Thoracic aorta (tissue), 2 donors: Measurements from ENCODE around the gene CCL15. TPM values are rescaled to one million over a fixed set of nuclear protein-coding genes. Genes with fewer than 3 reads are reported as not detected.

ENCODE experiments used
- ATAC-seq: fragments of 150-250 bp; one replicate; pipeline ENCODE4 v1.8.0; 2017; ENCODE audit warnings: low read depth; ENCODE audit not compliant: insufficient number of reproducible peaks, low FRiP score
- DNase-seq: peaks from one replicate; pipeline ENCODE4 v3.0.0-alpha.2; 2020; ENCODE audit warnings: low spot score
- H3K27ac ChIP-seq, 2 donors: fragments of 200-600 bp; sonication (generic); 1 replicate in 1 of 2; 2 replicates in 1 of 2; pipeline ENCODE4 v1.5.1; 2016; ENCODE audit warnings: mild to moderate bottlenecking in 2 of 2, moderate library complexity in 2 of 2
- H3K27me3 ChIP-seq: fragments of 200-600 bp; sonication (generic); replicated peaks from 2 replicates; pipeline ENCODE4 v1.6.0; 2016; ENCODE audit warnings: mild to moderate bottlenecking; ENCODE audit not compliant: insufficient read depth
- H3K36me3 ChIP-seq: fragments of 200-600 bp; sonication (generic); one replicate; pipeline ENCODE4 v1.5.1; 2016
- H3K4me1 ChIP-seq, 2 donors: fragments of 200-600 bp; sonication (generic); 1 replicate in 1 of 2; 2 replicates in 1 of 2; pipeline versions ENCODE4 v1.5.1 to v1.6.0; 2016; ENCODE audit warnings: low read depth in 2 of 2, mild to moderate bottlenecking in 1 of 2; ENCODE audit not compliant: control insufficient read depth in 1 of 2
- H3K4me3 ChIP-seq: fragments of 200-600 bp; sonication (generic); 2 replicates; pipeline ENCODE4 v1.5.1; 2016; ENCODE audit warnings: mild to moderate bottlenecking
- H3K9me3 ChIP-seq: fragments of 200-600 bp; sonication (generic); 2 replicates; pipeline ENCODE4 v1.5.1; 2016
- total RNA-seq, 2 donors: library from RNA; depleted of rRNA; stranded (reverse); fragments of >200 nt; gene quantifications; one replicate each; pipeline versions ENCODE4 v1.1.0 to v1.2.3, GENCODE V29; 2016
- TF ChIP-seq, protein P1 (sequence below): fragments of 200-600 bp; sonication (generic); IDR thresholded peaks from one replicate; pipeline ENCODE4 v1.5.1; 2019; ENCODE audit warnings: antibody characterized with exemption

The CCL15 gene
- total RNA-seq, 2 donors from 2014 or later, result not detected

DNA sequence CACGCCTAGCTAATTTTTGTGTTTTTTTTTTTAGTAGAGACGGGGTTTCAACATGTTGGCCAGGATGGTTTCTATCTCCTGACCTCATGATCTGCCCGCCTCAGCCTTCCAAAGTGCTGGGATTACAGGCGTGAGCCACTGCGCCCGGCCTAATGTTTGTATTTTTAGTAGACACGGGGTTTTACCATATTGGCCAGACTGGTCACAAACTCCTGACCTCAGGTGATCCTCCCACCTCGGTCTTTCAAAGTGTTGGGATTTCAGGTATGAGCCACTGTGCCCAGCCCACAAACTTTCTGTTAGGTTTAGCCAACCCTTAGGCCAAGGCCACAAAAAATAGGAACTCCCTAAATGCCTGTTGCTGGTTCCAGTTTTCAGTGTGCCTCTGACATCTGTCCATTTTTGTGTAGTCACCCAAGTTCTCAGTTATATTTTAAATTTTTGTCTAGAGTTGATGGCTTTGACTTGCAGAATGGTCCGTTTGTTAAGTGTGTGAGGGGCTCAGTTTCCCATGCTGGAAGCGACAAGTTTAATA lies 32.8 kb downstream of the CCL15 start:
- H3K27me3 ChIP-seq, result no peaks in the 10 kb centered on the region
- TF ChIP-seq, protein P1, sequence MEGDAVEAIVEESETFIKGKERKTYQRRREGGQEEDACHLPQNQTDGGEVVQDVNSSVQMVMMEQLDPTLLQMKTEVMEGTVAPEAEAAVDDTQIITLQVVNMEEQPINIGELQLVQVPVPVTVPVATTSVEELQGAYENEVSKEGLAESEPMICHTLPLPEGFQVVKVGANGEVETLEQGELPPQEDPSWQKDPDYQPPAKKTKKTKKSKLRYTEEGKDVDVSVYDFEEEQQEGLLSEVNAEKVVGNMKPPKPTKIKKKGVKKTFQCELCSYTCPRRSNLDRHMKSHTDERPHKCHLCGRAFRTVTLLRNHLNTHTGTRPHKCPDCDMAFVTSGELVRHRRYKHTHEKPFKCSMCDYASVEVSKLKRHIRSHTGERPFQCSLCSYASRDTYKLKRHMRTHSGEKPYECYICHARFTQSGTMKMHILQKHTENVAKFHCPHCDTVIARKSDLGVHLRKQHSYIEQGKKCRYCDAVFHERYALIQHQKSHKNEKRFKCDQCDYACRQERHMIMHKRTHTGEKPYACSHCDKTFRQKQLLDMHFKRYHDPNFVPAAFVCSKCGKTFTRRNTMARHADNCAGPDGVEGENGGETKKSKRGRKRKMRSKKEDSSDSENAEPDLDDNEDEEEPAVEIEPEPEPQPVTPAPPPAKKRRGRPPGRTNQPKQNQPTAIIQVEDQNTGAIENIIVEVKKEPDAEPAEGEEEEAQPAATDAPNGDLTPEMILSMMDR, result no peak
- no peaks in the 10 kb centered on the region for H3K4me1 ChIP-seq
- no peak overlapping the region for H3K27ac ChIP-seq
- H3K36me3 ChIP-seq, result no peaks in the 10 kb centered on the region
- H3K4me3 ChIP-seq, result no peak overlapping the region
- no peaks in the 10 kb centered on the region for H3K9me3 ChIP-seq
- no peak for DNase-seq
- ATAC-seq, result no peak

DNA sequence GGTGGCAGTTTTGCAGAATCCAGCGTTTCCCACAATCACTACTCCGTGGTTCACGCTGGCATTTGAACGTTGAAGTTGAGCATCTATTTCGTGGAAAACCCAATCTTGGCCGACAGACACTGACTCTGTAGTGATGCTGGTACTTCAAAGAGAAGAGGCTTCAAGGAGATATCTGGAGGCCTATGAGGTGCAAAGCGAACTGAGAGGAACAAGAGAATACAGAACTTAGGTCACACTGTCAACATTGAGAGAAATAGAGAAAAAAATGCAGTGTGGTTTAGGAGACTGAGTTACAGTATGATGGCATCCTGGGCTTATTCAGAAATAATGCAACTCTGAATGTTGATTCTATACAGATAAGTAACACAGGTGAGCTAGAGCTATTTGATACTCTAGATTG lies 36.1 kb downstream of the CCL15 start:
- Histone ChIP-seq H3K36me3 (no peaks in the 10 kb centered on the region), H3K27me3 (no peaks in the 10 kb centered on the region), H3K9me3 (no peaks in the 10 kb centered on the region), H3K4me3 (no peak overlapping the region), H3K4me1 (no peaks in the 10 kb centered on the region), H3K27ac (no peak overlapping the region)
- DNase-seq, result no peak
- ATAC-seq, result no peak
- TF ChIP-seq, protein P1, result no peak

DNA sequence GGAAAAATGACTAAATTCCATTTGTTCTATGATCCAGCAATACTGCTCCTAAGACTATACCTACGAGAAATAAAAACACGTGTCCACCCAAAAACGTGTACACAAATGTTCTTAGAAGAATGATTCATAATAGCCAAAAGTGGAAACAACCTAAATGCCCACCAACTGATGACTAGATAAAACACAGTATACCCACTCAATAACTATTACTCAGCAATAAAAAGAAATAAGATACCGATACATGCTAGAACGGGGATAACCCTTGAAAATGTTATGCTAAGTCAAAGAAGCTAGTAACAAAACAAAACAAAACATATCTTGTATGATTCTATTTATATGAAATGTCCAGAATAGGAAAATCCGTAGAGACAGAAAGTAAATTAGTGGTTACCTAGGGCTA lies 37.7 kb downstream of the CCL15 start:
- no peaks in the 10 kb centered on the region for H3K36me3 ChIP-seq
- TF ChIP-seq, protein P1, result no peak
- ATAC-seq, result no peak
- no peak overlapping the region for H3K27ac ChIP-seq
- no peak for DNase-seq
- no peak overlapping the region for H3K4me3 ChIP-seq
- H3K27me3 ChIP-seq, result no peaks in the 10 kb centered on the region
- no peaks in the 10 kb centered on the region for H3K4me1 ChIP-seq
- no peaks in the 10 kb centered on the region for H3K9me3 ChIP-seq

DNA sequence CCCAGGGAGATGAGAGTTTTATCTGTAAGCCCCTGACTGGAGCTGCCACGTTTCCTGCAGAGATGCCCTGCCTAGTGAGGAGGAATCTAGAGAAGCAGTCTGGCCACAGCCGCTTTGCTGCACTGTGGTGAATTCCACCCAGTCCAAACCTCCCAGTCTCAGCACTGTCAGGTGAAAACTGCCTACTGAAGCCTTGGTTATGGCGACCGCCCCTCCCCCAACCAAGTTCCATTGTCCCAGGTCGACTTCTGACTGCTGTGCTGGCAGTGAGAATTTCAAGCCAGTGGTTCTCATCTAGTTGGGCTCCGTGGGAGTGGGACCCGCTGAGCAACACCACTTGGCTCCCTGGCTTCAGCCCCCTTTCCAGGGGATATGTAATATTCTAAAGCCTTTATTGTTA lies 47.6 kb downstream of the CCL15 start:
- Histone ChIP-seq H3K27ac (no peak overlapping the region), H3K9me3 (no peaks in the 10 kb centered on the region), H3K36me3 (no peaks in the 10 kb centered on the region), H3K4me3 (no peak overlapping the region), H3K4me1 (no peaks in the 10 kb centered on the region), H3K27me3 (no peaks in the 10 kb centered on the region)
- no peak for DNase-seq
- TF ChIP-seq, protein P1, result no peak
- no peak for ATAC-seq

DNA sequence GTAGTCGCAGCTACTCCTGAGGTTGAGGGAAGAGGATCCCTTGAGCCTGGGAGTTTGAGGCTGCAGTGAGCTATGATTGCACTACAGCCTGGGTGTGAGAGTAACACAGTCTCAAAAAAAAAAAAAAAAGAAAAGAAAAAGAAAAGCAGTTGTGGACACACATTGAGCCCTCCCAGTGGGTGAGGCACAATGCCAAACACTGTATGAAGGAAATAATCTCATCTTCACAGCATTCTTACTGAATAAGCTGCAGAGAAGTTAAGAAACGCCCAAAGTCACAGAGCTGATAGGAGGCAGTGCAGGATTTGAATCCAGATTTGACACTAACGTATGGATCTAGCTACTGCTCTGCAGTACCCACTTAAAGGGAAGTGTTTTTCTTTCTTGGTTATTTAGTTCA lies 52.0 kb downstream of the CCL15 start:
- no peak for DNase-seq
- TF ChIP-seq, protein P1, result no peak
- no peaks in the 10 kb centered on the region for H3K4me1 ChIP-seq
- H3K27ac ChIP-seq, result no peak overlapping the region
- no peaks in the 10 kb centered on the region for H3K36me3 ChIP-seq
- no peak for ATAC-seq
- no peak overlapping the region for H3K4me3 ChIP-seq
- H3K27me3 ChIP-seq, result no peaks in the 10 kb centered on the region
- H3K9me3 ChIP-seq, result no peaks in the 10 kb centered on the region
